ENCODE measurements around the gene GGNBP2.

DNA sequence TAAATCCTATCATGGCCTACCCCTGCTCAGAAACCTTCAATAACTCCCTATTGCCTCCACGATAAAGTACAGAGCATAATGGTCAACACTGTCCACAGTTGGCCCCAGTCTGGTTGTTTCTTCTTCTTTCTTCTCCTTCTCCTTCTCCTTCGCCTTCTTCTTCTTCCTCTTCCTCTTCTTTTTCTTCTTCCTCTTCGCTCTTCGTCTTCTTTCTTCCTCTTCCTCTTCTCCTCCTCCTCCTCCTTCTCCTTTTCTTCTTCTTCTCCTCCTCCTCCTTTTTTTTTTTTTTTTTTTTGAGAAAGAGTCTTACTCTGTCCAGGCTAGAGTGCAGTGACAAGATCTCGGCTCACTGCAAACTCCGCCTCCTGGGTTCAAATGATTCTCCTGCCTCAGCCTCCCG lies 80.5 kb downstream of the GGNBP2 start:
- TF ChIP-seq POLR2A (IDR thresholded peaks at IDR 0.05) (no peak), CTCF (IDR thresholded peaks at IDR 0.05) (no peak)
